T1000 (cell line): ENCODE measurements around the gene C9orf85.
A peak's percentile ranks its signal among the peaks of the same experiment; 100 is the strongest.
"Not testable (repeated sequence)": the region's sequence is repeated elsewhere in the genome, so short reads cannot be mapped to it uniquely, and the experiment has no call there.

Experiments used
- DNase-seq: peaks from one replicate; lab custom pipeline; 2025; ENCODE audit warnings: mixed read lengths; lab: John Stamatoyannopoulos, UW

C9orf85 gene

GRCh38 chr9:71941998-71942567 lies 30.6 kb downstream of the C9orf85 start:
- DNase-seq: no peak

DNA sequence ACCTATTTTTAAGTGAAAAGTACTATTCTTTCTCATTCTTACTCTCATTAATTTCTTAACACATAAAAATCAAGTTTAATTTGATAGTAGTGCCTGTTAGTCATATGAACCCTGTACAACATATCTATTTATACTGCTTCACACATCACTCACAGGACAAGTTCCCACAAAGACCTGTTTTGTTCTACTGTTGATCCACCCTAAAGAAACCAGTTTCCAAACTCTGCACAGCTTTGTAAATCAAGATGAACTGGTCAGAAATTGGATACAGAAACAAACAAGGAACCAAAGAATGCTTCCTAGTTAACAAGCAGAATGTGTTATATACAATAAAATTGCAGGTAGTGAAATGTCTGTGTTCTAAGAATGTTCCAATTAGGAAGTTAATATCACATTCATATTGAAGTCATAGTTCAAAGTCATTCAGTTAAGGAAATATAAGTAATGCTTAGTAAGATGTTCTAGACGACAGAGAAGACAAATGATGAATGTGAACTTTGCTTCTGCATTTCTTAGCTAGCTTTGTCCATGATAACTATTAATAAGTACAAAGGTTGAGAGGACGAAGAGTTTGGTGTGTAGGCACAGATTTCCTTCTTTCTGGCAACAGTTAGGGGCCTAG lies 33.4 kb downstream of the C9orf85 start:
- no peak for DNase-seq

DNA sequence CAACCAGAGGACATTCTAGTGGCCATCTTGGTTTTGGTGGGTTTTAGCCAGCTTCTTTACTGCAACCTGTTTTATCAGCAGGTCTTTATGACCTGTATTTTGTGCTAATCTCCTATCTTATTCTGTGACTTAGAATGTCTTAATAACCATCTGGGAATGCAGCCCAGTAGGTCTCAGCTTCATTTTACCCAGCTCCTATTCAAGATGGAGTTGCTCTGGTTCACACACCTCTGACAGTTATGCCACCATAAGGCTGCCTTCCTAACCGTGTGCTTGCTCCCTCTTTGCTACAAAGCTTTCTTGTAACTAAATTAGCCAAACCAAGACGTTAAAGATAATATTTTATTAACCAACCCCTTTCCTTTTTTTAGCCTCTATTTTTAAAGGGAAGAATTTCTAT lies 43.2 kb downstream of the C9orf85 start:
- not testable (repeated sequence) for DNase-seq

GRCh38 chr9:71955300-71955915 lies 44.0 kb downstream of the C9orf85 start:
- DNase-seq: no peak

- no peak for DNase-seq
Measured at GRCh38 chr9:71962328-71962727, 50.9 kb downstream of the C9orf85 start.

DNA sequence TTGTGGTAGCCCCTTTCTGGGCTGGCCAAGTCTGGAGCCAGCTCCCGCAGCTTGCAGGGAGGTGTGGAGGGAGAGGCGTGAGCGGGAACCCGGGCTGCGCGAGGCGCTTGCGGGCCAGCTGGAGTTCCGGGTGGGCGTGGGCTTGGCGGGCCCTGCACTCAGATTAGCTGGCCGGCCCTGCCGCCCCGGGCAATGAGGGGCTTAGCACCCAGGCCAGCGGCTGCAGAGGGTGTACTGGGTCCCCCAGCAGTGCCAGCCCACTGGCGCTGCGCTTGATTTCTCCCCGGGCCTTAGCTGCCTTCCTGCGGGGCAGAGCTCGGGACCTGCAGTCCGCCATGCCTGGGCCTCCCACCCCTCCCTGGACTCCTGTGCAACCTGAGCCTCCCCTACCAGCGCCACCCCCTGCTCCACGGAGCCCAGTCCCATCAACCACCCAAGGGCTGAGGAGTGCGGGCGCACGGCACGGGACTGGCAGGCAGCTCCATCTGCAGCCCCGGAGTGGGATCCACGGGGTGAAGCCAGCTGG lies 52.1 kb downstream of the C9orf85 start:
- DNase-seq: not testable (repeated sequence)

GRCh38 chr9:71965403-71965802 lies 54.0 kb downstream of the C9orf85 start:
- no peak for DNase-seq

DNA sequence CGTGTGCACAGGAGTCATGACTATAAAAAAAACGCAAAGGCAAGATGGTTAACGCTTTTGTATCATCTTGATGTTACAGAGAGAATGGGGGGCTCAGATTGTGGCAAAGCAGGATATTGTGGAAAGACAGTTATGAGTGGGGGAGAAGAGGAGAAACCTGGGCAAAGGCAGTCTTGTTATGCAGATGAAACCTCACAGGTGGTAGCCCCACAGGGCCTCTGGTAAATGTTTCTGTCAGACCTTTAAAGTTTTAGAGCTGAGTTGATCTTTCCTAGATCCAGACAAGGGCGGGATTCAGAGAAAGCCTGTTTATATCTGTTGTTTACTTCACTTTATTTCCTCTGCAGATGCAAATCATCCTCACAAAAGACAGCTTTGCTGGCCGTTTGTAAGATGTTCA lies 55.2 kb downstream of the C9orf85 start:
- DNase-seq: no peak

- no peak for DNase-seq
Measured at GRCh38 chr9:71968541-71969090, 57.2 kb downstream of the C9orf85 start.

DNA sequence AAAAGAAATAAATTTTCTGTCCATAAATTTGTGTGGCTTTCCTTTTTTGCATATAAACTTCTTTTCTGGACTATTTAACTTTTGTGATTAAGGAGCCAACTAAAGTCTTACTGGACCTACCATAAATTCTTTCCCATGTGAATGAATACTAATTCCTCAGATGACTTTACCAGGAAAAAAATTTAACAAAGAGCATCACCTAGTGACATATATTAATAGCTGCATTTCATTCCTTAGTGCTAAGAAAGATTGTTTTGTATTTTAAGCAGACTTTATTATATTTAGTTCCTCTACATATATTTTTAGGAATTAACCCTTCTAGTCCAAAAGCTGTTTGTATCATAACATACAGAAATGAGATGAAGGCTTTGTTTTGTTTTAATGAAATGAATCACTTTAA lies 64.4 kb downstream of the C9orf85 start:
- no peak for DNase-seq

- DNase-seq: no peak
Measured at GRCh38 chr9:71977003-71977402, 65.6 kb downstream of the C9orf85 start.

DNA sequence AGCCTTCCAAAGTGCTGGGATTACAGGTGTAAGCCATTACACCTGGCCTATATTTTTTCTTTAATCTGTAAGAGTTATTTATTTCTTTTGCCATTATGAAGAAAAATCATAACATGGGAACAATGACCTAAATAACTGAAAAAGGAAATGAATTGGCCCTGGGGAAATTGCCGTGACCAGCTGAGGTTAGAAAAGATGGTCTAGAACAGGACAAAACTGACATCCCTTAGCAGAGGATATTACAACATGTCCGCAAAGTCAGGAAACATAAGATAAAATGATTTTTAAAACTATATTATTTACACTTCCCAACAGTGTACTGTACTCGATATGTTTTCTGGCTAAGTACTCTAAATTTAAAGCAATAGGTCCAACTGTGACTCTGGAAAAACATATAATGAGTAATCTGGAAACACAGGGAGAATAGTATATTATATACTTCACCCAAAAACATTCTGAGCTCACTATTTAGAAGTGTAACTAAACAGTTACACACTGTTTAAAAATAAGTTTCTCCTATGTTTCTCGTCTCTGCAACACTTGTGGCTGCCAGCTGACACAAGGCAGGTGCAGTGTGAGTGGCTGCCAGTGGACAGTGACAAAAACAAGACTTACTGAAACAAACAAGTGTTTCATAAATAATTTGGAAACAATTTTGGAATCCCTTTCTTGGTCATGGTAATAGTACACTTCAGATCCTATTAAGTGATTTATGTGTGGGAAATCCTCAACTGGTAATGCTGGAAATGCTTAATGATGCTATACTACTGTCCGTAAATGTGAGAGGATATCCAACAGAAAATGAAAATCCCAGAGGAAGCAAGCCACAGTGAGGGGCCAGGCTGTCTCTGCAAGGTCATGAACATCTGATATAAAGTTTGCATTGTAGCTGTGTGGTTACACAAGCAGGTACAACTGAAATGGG lies 69.1 kb downstream of the C9orf85 start:
- no peak for DNase-seq

DNA sequence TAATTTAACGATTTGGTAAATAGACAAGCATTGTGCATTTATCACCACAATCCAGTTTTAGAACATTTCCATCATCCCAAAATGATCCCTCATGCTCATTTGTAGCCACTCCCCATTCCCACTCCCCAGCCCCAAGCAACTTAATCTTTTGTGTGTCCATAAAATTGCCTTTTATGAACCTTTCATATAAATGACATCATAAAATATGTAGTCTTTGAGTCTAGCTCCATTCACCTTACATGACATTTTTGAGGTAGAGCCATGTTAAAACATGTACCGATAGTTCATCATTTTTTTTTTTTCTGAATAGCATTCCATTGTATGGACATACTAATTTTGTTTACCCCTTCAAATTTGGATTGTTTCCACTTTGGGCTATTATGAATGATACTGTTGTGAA lies 70.5 kb downstream of the C9orf85 start:
- DNase-seq: no peak

DNA sequence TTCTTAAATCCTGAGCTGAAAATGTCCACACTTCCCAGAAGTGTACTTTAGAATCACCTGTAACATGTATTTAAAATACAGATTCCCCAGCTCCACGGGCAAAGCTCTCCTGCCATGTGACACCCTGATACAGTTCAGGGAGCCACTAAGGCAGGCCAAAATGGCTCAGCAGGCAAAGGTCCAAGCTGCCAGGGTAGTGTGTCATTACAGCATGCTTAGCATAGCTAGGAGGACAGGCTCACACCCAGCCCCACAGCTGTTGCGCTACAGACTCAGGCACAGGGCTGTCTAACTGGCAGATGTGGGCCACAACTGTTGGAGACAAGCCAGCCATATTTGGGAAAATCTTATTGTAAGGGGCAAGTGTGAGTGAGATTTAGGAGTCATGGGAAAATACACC lies 73.0 kb downstream of the C9orf85 start:
- DNase-seq: peak; percentile 3

DNA sequence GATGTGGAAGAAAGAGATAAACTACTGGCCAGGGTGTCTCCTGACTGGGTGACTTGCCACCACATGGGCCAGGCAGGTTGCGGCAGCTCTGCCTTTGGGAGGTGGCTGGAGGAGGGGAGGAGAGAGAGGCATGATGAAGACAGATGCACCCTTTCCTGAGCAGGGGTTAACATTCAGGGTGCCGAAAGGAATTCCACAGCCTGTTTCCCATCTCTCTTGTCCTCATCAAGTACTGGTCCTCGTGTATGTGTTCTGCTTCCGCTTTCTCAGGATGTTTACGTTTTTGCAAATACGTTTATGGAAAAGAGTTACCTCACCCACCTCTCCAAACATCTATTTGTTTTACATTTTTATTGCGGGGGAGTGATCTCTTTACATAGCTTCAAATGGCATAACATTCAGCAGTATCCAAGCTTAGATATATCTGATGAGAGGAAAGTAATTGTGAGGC lies 73.4 kb downstream of the C9orf85 start:
- no peak for DNase-seq

- no peak for DNase-seq
Measured at GRCh38 chr9:71985297-71985911, 74.0 kb downstream of the C9orf85 start.

- no peak for DNase-seq
Measured at GRCh38 chr9:71986900-71987299, 75.5 kb downstream of the C9orf85 start.

GRCh38 chr9:71987471-71988371 lies 76.3 kb downstream of the C9orf85 start:
- peak; percentile 66 for DNase-seq

DNA sequence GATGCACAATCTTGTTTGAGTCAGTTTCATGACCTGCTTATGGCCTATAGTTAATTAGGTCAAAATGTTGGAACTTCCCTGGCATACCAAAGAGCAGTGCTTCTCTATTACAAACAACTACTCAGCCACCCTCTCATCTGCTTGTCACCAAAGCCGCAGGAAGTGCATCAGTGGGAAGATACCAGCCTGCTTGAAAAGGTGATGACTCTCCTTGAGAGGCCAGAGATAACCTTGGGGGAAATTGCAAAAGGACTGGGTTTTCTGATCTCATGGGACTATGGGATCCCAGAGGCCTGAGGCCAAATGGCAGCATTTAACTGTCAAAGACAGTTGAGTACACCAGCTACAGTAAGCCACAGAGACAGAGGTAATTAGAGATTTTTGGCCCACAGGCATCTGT lies 79.0 kb downstream of the C9orf85 start:
- DNase-seq: peak; percentile 70

GRCh38 chr9:72005451-72005850 lies 94.0 kb downstream of the C9orf85 start:
- DNase-seq: no peak
